H1 (cell line): Measurements from ENCODE around the gene NEURL2. TPM values are rescaled to one million over a fixed set of nuclear protein-coding genes. Genes with fewer than 3 reads are reported as not detected.

ENCODE experiments used
- CTCF ChIA-PET: fragments of 300-600 bp; sonication (Branson Sonifier 250); formaldehyde crosslinking; loops from one replicate; lab custom pipeline; 2021; ENCODE audit not compliant: partially characterized antibody; lab: Charles Lee
- POLR2A ChIA-PET: fragments of 300-600 bp; sonication (Branson Sonifier 250); formaldehyde crosslinking; loops from one replicate; lab custom pipeline; 2021; ENCODE audit warnings: inconsistent platforms; ENCODE audit not compliant: partially characterized antibody; lab: Charles Lee
- DNase-seq, 2 experiments: peaks; one replicate each; pipeline versions ENCODE4 v3.0.0 to v3.0.0-alpha.2; 2010 to 2022; ENCODE audit warnings: low spot score in 2 of 2, low read depth in 1 of 2, mixed read lengths in 1 of 2
- FAIRE-seq: peaks from 2 replicates; lab custom pipeline; 2011; peaks lifted over from hg19 to GRCh38; lab: Jason Lieb, UNC
- H2AFZ ChIP-seq: 2 replicates; pipeline ENCODE4 v1.8.1; 2012; ENCODE audit warnings: low read length, inconsistent platforms
- H2AK5ac ChIP-seq: 2 replicates; pipeline ENCODE4 v1.6.1; 2013; ENCODE audit warnings: low read depth, low read length
- H2BK120ac ChIP-seq: replicated peaks from 2 replicates; pipeline ENCODE3; 2013; ENCODE audit warnings: low read depth, low read length, inconsistent platforms
- H2BK12ac ChIP-seq: 2 replicates; pipeline ENCODE4 v1.6.1; 2013; ENCODE audit warnings: low read depth, low read length
- H2BK15ac ChIP-seq: 2 replicates; pipeline ENCODE4 v1.6.1; 2013; ENCODE audit warnings: low read length
- H2BK20ac ChIP-seq: 2 replicates; pipeline ENCODE4 v1.6.1; 2013; ENCODE audit warnings: low read length
- H2BK5ac ChIP-seq: 2 replicates; pipeline ENCODE4 v1.6.1; 2013; ENCODE audit warnings: low read depth, low read length
- H3K14ac ChIP-seq: 2 replicates; pipeline ENCODE4 v1.6.1; 2013; ENCODE audit warnings: inconsistent platforms; ENCODE audit not compliant: insufficient read length
- H3K18ac ChIP-seq: 2 replicates; pipeline ENCODE4 v1.6.1; 2013; ENCODE audit warnings: low read length; ENCODE audit errors: extremely low read depth
- H3K23ac ChIP-seq: 2 replicates; pipeline ENCODE4 v1.6.1; 2013; ENCODE audit warnings: inconsistent platforms; ENCODE audit not compliant: insufficient read length
- H3K23me2 ChIP-seq: 2 replicates; pipeline ENCODE4 v1.6.1; 2013; ENCODE audit warnings: low read depth, low read length
- H3K27ac ChIP-seq: 2 replicates; pipeline ENCODE4 v1.6.1; 2011; ENCODE audit warnings: low read depth, low read length, inconsistent platforms
- H3K27me3 ChIP-seq, 4 experiments: replicated peaks in 1 of 4; 1 replicate in 1 of 4; 2 replicates in 3 of 4; pipeline versions ENCODE4 v1.6.1 to v1.8.1; 2011 to 2013; ENCODE audit warnings: low read length in 3 of 4, mild to moderate bottlenecking in 3 of 4, inconsistent platforms in 2 of 4, mixed read lengths in 2 of 4, moderate library complexity in 1 of 4; ENCODE audit not compliant: control insufficient read depth in 3 of 4, insufficient read depth in 3 of 4; ENCODE audit errors: extremely low read depth in 1 of 4
- H3K36me3 ChIP-seq, 4 experiments: 2 replicates each; pipeline versions ENCODE4 v1.6.1 to v1.8.1; 2011 to 2013; ENCODE audit warnings: mild to moderate bottlenecking in 4 of 4, low read length in 3 of 4, moderate library complexity in 2 of 4, control low read depth in 1 of 4, inconsistent platforms in 1 of 4; ENCODE audit not compliant: insufficient read depth in 4 of 4, control insufficient read depth in 2 of 4
- H3K4ac ChIP-seq: replicated peaks from 2 replicates; pipeline ENCODE3; 2013; ENCODE audit warnings: low read length, low read depth, mixed read lengths, inconsistent platforms; ENCODE audit not compliant: insufficient read length
- H3K4me1 ChIP-seq, 4 experiments: replicated peaks in 1 of 4; 1 replicate in 1 of 4; 2 replicates in 3 of 4; pipeline versions ENCODE4 v1.6.1 to v1.8.1; 2011 to 2013; ENCODE audit warnings: low read length in 3 of 4, inconsistent platforms in 2 of 4, mixed read lengths in 1 of 4; ENCODE audit not compliant: insufficient read depth in 4 of 4, control insufficient read depth in 3 of 4
- H3K4me2 ChIP-seq, 2 experiments: 2 replicates each; pipeline versions ENCODE4 v1.6.1 to v1.8.1; 2011 to 2013; ENCODE audit warnings: low read depth in 2 of 2, low read length in 2 of 2, control low read depth in 1 of 2, inconsistent platforms in 1 of 2, mild to moderate bottlenecking in 1 of 2; ENCODE audit not compliant: insufficient read depth in 1 of 2
- H3K4me3 ChIP-seq, 4 experiments: fragments of 200-600, 300-600 bp in 1 of 4; sonication (generic), shearing (Covaris generic), sonication (Bioruptor Twin) in 1 of 4; 2 replicates each; pipeline versions ENCODE4 v1.5.1 to v1.8.1; 2011 to 2016; ENCODE audit warnings: low read length in 4 of 4, low read depth in 3 of 4, control low read depth in 2 of 4, inconsistent platforms in 2 of 4, mild to moderate bottlenecking in 2 of 4, mixed read lengths in 1 of 4, moderate library complexity in 1 of 4; ENCODE audit not compliant: insufficient read depth in 2 of 4; ENCODE audit errors: extremely low read depth in 1 of 4
- H3K56ac ChIP-seq: replicated peaks from 2 replicates; pipeline ENCODE3; 2013; ENCODE audit warnings: low read depth, mild to moderate bottlenecking, mixed read lengths, low read length, inconsistent platforms; ENCODE audit not compliant: insufficient read length
- H3K79me1 ChIP-seq: 2 replicates; pipeline ENCODE4 v1.6.1; 2013; ENCODE audit warnings: low read depth, low read length, control low read depth
- H3K79me2 ChIP-seq, 2 experiments: 2 replicates each; pipeline versions ENCODE4 v1.6.1 to v1.8.1; 2012 to 2013; ENCODE audit warnings: low read length in 2 of 2, mild to moderate bottlenecking in 2 of 2, inconsistent platforms in 1 of 2; ENCODE audit not compliant: insufficient read depth in 2 of 2, control insufficient read depth in 1 of 2
- H3K9ac ChIP-seq, 4 experiments: replicated peaks in 1 of 4; 1 replicate in 1 of 4; 2 replicates in 3 of 4; pipeline versions ENCODE4 v1.6.1 to v1.8.1; 2011 to 2013; ENCODE audit warnings: low read depth in 3 of 4, low read length in 3 of 4, control low read depth in 2 of 4, mild to moderate bottlenecking in 2 of 4, moderate library complexity in 2 of 4, inconsistent platforms in 1 of 4; ENCODE audit errors: extremely low read depth in 1 of 4
- H3K9me3 ChIP-seq, 2 experiments: 2 replicates each; pipeline versions ENCODE4 v1.6.1 to v1.8.1; 2012 to 2013; ENCODE audit warnings: mild to moderate bottlenecking in 2 of 2, moderate library complexity in 2 of 2, control low read depth in 1 of 2, inconsistent platforms in 1 of 2, low read depth in 1 of 2, low read length in 1 of 2, mixed read lengths in 1 of 2; ENCODE audit not compliant: insufficient read depth in 2 of 2
- H4K20me1 ChIP-seq, 2 experiments: replicated peaks in 1 of 2; 2 replicates each; pipeline versions ENCODE3 to v1.8.1; 2011 to 2013; ENCODE audit warnings: inconsistent platforms in 2 of 2, low read length in 2 of 2, mild to moderate bottlenecking in 1 of 2; ENCODE audit not compliant: insufficient read depth in 2 of 2, control insufficient read depth in 1 of 2
- H4K5ac ChIP-seq: 2 replicates; pipeline ENCODE4 v1.6.1; 2013; ENCODE audit warnings: low read length, low read depth, mixed read lengths, inconsistent platforms; ENCODE audit not compliant: insufficient read length
- H4K8ac ChIP-seq: 2 replicates; pipeline ENCODE4 v1.8.0; 2013; ENCODE audit warnings: mild to moderate bottlenecking, moderate library complexity, low read length, inconsistent platforms; ENCODE audit not compliant: insufficient read depth; ENCODE audit errors: extremely low read depth
- H4K91ac ChIP-seq: replicated peaks from 2 replicates; pipeline ENCODE3; 2013; ENCODE audit warnings: low read length, mixed read lengths, inconsistent platforms; ENCODE audit not compliant: insufficient read length
- WGBS, 2 experiments: shearing (Covaris generic) in 1 of 2; methylation state at CpG; one replicate each; pipeline versions ENCODE4 v1.1.6 to v1.1.7; 2013 to 2015; ENCODE audit warnings: low lambda C conversion rate in 2 of 2, mixed read lengths in 2 of 2, inconsistent platforms in 1 of 2, low coverage in 1 of 2, missing lambda C conversion rate in 1 of 2; ENCODE audit not compliant: insufficient replicate concordance in 2 of 2, insufficient coverage in 1 of 2, insufficient read length in 1 of 2; ENCODE audit errors: extremely low coverage in 1 of 2, missing lambda C conversion rate in 1 of 2; 5-methylcytosine and 5-hydroxymethylcytosine counted together
- polyA plus RNA-seq, 7 experiments: library from polyadenylated mRNA; depleted of rRNA in 3 of 7; stranded (reverse) in 5 of 7; unstranded in 2 of 7; fragments of >200 nt in 5 of 7; fragments of 200-250 nt in 2 of 7; gene quantifications; 1 replicate in 5 of 7; 2 replicates in 1 of 7; 4 replicates in 1 of 7; pipeline versions ENCODE4 v1.2.1 to v1.2.3, GENCODE V29; 2011 to 2013; ENCODE audit warnings: missing spikeins in 2 of 7, mixed read lengths in 2 of 7
- total RNA-seq: library from RNA; stranded (reverse); fragmentation: NEBNext Ultra II Directional; extraction: Animal tissue kit (Norgen Biotek cat#: 25700); gene quantifications from 2 replicates; pipeline ENCODE4 v1.2.1, GENCODE V29; 2021

NEURL2 gene
- total and polyA plus RNA-seq, 2 of the 8 experiments (the other 6 are each of a cell fraction or from before 2014, with no cell fraction given) = 6.9 TPM

GRCh38 chr20:45904583-45905504, 13.8 kb upstream of the NEURL2 start:
- H3K36me3 ChIP-seq = peaks cover 15 to 66% (median 54%) of the 10 kb centered on the region in 4 experiments
- POLR2A ChIA-PET = interaction anchor here (0.6 to 9.2 kb wide), 19 partner anchors 10 to 559 kb away, joined by 3 to 172 read pairs (median 4); partner anchors contain the start of genes CTSA, NEURL2 and ZSWIM1

More at GRCh38 chr20:45904583-45905504, 13.8 kb upstream of the NEURL2 start:
- Histone ChIP-seq H3K9me3 (no peaks in the 10 kb centered on the region), H3K56ac (no peak overlapping the region), H3K27me3 (no peaks in the 10 kb centered on the region), H2BK15ac (no peak overlapping the region), H4K5ac (no peak overlapping the region), H4K8ac (no peak overlapping the region), H2BK20ac (no peak overlapping the region), H3K4me2 (no peak overlapping the region), H3K27ac (no peak overlapping the region), H3K18ac (no peak overlapping the region), H3K9ac (no peak overlapping the region), H3K4me3 (no peak overlapping the region), H2BK12ac (no peak overlapping the region), H2BK5ac (no peak overlapping the region), H3K4ac (no peak overlapping the region), H3K79me2 (0 out of 4 replicates have a peak, but pooled peaks cover 0 to 2% of the 10 kb centered on the region in 2 experiments), H2BK120ac (no peak overlapping the region), H4K20me1 (peaks cover 2 to 11% of the 10 kb centered on the region in 2 experiments), H4K91ac (no peak overlapping the region), H3K4me1 (no peaks in the 10 kb centered on the region), H3K14ac (no peak overlapping the region), H3K23me2 (no peaks in the 10 kb centered on the region), H2AK5ac (no peak overlapping the region), H3K79me1 (no peaks in the 10 kb centered on the region; the same call in 1 of the 2 replicates), H2AFZ (no peak overlapping the region), H3K23ac (no peak overlapping the region)
- FAIRE-seq (no peak), DNase-seq (no peak)
- WGBS, 2 experiments = 92% methylated on average over 16 of the region's 16 CpGs; no CpG with 5 or more reads in 1 of the 2 experiments
- CTCF ChIA-PET = interaction anchor here (0.5 to 2.6 kb wide), 10 partner anchors 15 to 83 kb away, joined by 3 to 15 read pairs (median 3); partner anchors contain the start of genes CTSA and NEURL2
